ENCODE measurements around the gene STIM2.

STIM2 gene

GRCh38 chr4:26937139-26937538 lies 76.5 kb downstream of the STIM2 start:
- ATAC-seq (no peak), DNase-seq (no peak)
- no peaks in the 10 kb centered on the region for H3K9me3 Mint-ChIP-seq
- peaks cover 53% of the 10 kb centered on the region for H3K4me1 Mint-ChIP-seq
- H3K4me3 Mint-ChIP-seq, result no peak overlapping the region
- no peak overlapping the region for H3K27ac Mint-ChIP-seq
- no peaks in the 10 kb centered on the region for H3K27me3 Mint-ChIP-seq

GRCh38 chr4:26937567-26937966 lies 76.9 kb downstream of the STIM2 start:
- peaks cover 58% of the 10 kb centered on the region for H3K4me1 Mint-ChIP-seq
- H3K27ac Mint-ChIP-seq, result no peak overlapping the region

GRCh38 chr4:26938516-26938915 lies 77.9 kb downstream of the STIM2 start:
- Mint-ChIP-seq H3K4me1 (peaks cover 62% of the 10 kb centered on the region), H3K9me3 (no peaks in the 10 kb centered on the region), H3K27me3 (no peaks in the 10 kb centered on the region), H3K4me3 (no peak overlapping the region), H3K27ac (no peak overlapping the region)
- DNase-seq, result no peak
- ATAC-seq, result no peak

More at GRCh38 chr4:26937567-26937966, 76.9 kb downstream of the STIM2 start:
- ATAC-seq (no peak), DNase-seq (no peak)
- no peaks in the 10 kb centered on the region for H3K27me3 Mint-ChIP-seq
- no peaks in the 10 kb centered on the region for H3K9me3 Mint-ChIP-seq
- H3K4me3 Mint-ChIP-seq, result no peak overlapping the region

GRCh38 chr4:26941951-26942350 lies 81.3 kb downstream of the STIM2 start:
- Mint-ChIP-seq H3K27me3 (no peaks in the 10 kb centered on the region), H3K9me3 (no peaks in the 10 kb centered on the region), H3K27ac (no peak overlapping the region), H3K4me1 (peaks cover 56% of the 10 kb centered on the region), H3K4me3 (peak overlapping the region in 1 of 2 donors; percentile 1)
- ATAC-seq (no peak), DNase-seq (no peak)

GRCh38 chr4:26942871-26943270 lies 82.2 kb downstream of the STIM2 start:
- no peaks in the 10 kb centered on the region for H3K27me3 Mint-ChIP-seq
- ATAC-seq, result no peak

GRCh38 chr4:26943391-26943790 lies 82.8 kb downstream of the STIM2 start:
- Mint-ChIP-seq H3K27ac (no peak overlapping the region), H3K27me3 (no peaks in the 10 kb centered on the region), H3K4me3 (no peak overlapping the region), H3K9me3 (no peaks in the 10 kb centered on the region), H3K4me1 (peaks cover 46% of the 10 kb centered on the region)
- ATAC-seq (no peak), DNase-seq (no peak)

More at GRCh38 chr4:26942871-26943270, 82.2 kb downstream of the STIM2 start:
- DNase-seq, result no peak
- Mint-ChIP-seq H3K4me3 (no peak overlapping the region), H3K9me3 (no peaks in the 10 kb centered on the region), H3K4me1 (peaks cover 47% of the 10 kb centered on the region), H3K27ac (no peak overlapping the region)

GRCh38 chr4:26945794-26946193 lies 85.2 kb downstream of the STIM2 start:
- DNase-seq (no peak), ATAC-seq (no peak)
- Mint-ChIP-seq H3K27me3 (no peaks in the 10 kb centered on the region), H3K4me1 (peaks cover 34% of the 10 kb centered on the region), H3K9me3 (no peaks in the 10 kb centered on the region), H3K27ac (no peak overlapping the region), H3K4me3 (no peak overlapping the region)

- Mint-ChIP-seq H3K4me1 (peaks cover 22% of the 10 kb centered on the region), H3K4me3 (no peak overlapping the region), H3K27ac (peak overlapping the region in 1 of 2 donors; percentile 4), H3K9me3 (peaks cover 8 to 9% of the 10 kb centered on the region in 2 donors), H3K27me3 (no peaks in the 10 kb centered on the region)
- DNase-seq, result no peak
- ATAC-seq, result no peak
Measured at GRCh38 chr4:26947318-26947717, 86.7 kb downstream of the STIM2 start.

- peaks cover 8 to 9% of the 10 kb centered on the region in 2 donors for H3K9me3 Mint-ChIP-seq
- DNase-seq (no peak), ATAC-seq (no peak)
- H3K27ac Mint-ChIP-seq, result no peak overlapping the region
- H3K4me3 Mint-ChIP-seq, result no peak overlapping the region
- H3K4me1 Mint-ChIP-seq, result peaks cover 20% of the 10 kb centered on the region
- H3K27me3 Mint-ChIP-seq, result no peaks in the 10 kb centered on the region
Measured at GRCh38 chr4:26950446-26950845, 89.8 kb downstream of the STIM2 start.

- no peak for DNase-seq
- H3K27me3 Mint-ChIP-seq, result no peaks in the 10 kb centered on the region
- no peak overlapping the region for H3K4me3 Mint-ChIP-seq
- peaks cover 8 to 9% of the 10 kb centered on the region in 2 donors for H3K9me3 Mint-ChIP-seq
- H3K4me1 Mint-ChIP-seq, result peaks cover 12% of the 10 kb centered on the region
- no peak for ATAC-seq
- no peak overlapping the region for H3K27ac Mint-ChIP-seq
Measured at GRCh38 chr4:26952891-26953290, 92.2 kb downstream of the STIM2 start.

GRCh38 chr4:26953366-26953765 lies 92.7 kb downstream of the STIM2 start:
- H3K27ac Mint-ChIP-seq, result no peak overlapping the region
- no peak for DNase-seq
- peaks cover 13% of the 10 kb centered on the region for H3K4me1 Mint-ChIP-seq
- H3K27me3 Mint-ChIP-seq, result no peaks in the 10 kb centered on the region
- H3K9me3 Mint-ChIP-seq, result peaks cover 8 to 9% of the 10 kb centered on the region in 2 donors
- ATAC-seq, result no peak
- no peak overlapping the region for H3K4me3 Mint-ChIP-seq

- no peak overlapping the region for H3K4me3 Mint-ChIP-seq
Measured at GRCh38 chr4:26953770-26954423, 93.3 kb downstream of the STIM2 start.

GRCh38 chr4:26955241-26955640 lies 94.6 kb downstream of the STIM2 start:
- H3K4me1 Mint-ChIP-seq, result peaks cover 31% of the 10 kb centered on the region
- H3K9me3 Mint-ChIP-seq, result peaks cover 8 to 9% of the 10 kb centered on the region in 2 donors
- no peak overlapping the region for H3K4me3 Mint-ChIP-seq
- no peak overlapping the region for H3K27ac Mint-ChIP-seq
- DNase-seq (no peak), ATAC-seq (no peak)
- H3K27me3 Mint-ChIP-seq, result no peaks in the 10 kb centered on the region

More at GRCh38 chr4:26953770-26954423, 93.3 kb downstream of the STIM2 start:
- ATAC-seq, result no peak
- Mint-ChIP-seq H3K9me3 (peaks cover 8 to 9% of the 10 kb centered on the region in 2 donors), H3K27me3 (no peaks in the 10 kb centered on the region), H3K4me1 (peaks cover 18% of the 10 kb centered on the region), H3K27ac (no peak overlapping the region)
- DNase-seq, result no peak

GRCh38 chr4:26958925-26959653 lies 98.4 kb downstream of the STIM2 start:
- ATAC-seq (peak; percentile 94), DNase-seq (peak in 1 of 2 donors; percentile 12)
- no peaks in the 10 kb centered on the region for H3K27me3 Mint-ChIP-seq
- H3K9me3 Mint-ChIP-seq, result no peaks in the 10 kb centered on the region
- peak overlapping the region in 1 of 2 donors; percentile 26 for H3K4me3 Mint-ChIP-seq
- peak overlapping the region; percentile 2 to 12 for H3K27ac Mint-ChIP-seq
- H3K4me1 Mint-ChIP-seq, result peaks cover 39% of the 10 kb centered on the region

GRCh38 chr4:26959654-26960047 lies 99.0 kb downstream of the STIM2 start:
- no peak for DNase-seq
- Mint-ChIP-seq H3K9me3 (no peaks in the 10 kb centered on the region), H3K4me1 (peaks cover 45% of the 10 kb centered on the region), H3K4me3 (peak overlapping the region in 1 of 2 donors; percentile 26), H3K27ac (peak overlapping the region; percentile 2 to 22), H3K27me3 (no peaks in the 10 kb centered on the region)
- peak; percentile 29 for ATAC-seq

GRCh38 chr4:26962720-26963119 lies 102.1 kb downstream of the STIM2 start:
- Mint-ChIP-seq H3K9me3 (no peaks in the 10 kb centered on the region), H3K27me3 (no peaks in the 10 kb centered on the region), H3K4me3 (no peak overlapping the region), H3K4me1 (peaks cover 66% of the 10 kb centered on the region), H3K27ac (no peak overlapping the region)
- ATAC-seq, result no peak
- DNase-seq, result no peak
